Measurements from ENCODE around the gene PTPRD.

The PTPRD gene

DNA sequence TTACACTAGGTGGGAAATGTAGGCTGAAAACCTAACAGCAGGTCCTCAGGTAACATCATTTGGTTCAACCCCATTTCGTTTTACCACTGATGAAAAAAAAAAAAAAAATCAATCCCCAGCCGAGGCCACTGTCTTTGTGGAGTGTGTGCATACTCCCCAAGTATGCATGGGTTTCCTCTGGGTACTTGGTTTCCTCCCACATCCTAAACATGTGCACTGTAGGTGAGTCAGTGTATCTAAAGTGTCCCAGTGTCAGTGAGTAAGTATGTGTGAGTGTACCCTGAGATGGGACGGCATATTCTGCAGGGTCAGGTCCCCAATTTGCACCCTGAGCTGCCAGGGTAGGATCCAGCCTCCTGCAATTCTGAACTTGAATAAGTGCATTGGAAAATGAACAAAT is 1846.7 kb downstream of the PTPRD start:
- no peak for DNase-seq (ENCODE audit: low spot score)

DNA sequence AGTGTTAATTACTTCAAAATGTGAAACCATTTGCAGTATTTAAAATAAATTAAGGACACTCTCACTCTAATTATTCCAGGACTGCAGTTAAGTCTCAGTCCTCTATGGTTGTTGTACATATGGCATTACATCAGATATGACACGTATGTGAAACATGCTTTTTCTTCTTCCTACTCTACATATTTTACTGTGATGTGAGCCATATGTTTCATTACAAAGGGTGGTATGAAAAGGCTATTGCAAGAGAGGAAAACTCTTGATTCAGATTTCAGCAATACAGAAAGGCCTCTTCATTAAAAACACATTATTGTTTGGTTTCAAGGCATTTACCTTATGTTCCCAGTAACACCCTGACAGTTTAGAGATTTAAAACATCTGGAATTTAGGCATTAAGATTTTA is 1848.8 kb downstream of the PTPRD start:
- DNase-seq (ENCODE audit: low spot score): no peak

DNA sequence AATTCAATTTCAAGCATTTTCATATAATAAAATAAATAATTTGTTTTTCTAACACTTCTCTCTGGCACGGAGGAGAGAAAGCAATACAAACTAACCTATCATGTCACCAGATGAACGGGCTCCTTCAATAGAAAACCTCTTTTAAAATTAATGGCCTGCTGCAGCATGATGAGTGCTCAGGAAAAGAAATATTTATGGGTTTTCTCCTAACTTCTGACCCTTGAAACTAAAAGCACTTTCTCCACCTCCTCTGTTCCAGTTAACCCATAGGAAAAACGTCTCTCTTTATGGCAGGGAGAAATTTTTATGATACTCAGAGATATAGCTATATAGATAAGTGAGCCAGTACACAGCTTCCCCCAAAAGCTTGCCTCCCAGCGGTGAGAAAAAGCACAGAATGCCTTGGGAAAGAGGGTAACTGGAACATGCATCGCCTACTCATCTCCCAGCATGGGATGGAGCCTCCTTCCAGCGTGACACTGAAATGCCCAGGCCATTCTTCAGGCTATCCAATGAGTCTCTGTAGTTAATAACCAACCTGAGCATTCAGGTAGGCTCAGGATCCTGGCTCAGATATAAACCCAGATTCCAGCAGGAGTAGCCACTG is 1850.2 kb downstream of the PTPRD start:
- no peak for DNase-seq (ENCODE audit: low spot score)

DNA sequence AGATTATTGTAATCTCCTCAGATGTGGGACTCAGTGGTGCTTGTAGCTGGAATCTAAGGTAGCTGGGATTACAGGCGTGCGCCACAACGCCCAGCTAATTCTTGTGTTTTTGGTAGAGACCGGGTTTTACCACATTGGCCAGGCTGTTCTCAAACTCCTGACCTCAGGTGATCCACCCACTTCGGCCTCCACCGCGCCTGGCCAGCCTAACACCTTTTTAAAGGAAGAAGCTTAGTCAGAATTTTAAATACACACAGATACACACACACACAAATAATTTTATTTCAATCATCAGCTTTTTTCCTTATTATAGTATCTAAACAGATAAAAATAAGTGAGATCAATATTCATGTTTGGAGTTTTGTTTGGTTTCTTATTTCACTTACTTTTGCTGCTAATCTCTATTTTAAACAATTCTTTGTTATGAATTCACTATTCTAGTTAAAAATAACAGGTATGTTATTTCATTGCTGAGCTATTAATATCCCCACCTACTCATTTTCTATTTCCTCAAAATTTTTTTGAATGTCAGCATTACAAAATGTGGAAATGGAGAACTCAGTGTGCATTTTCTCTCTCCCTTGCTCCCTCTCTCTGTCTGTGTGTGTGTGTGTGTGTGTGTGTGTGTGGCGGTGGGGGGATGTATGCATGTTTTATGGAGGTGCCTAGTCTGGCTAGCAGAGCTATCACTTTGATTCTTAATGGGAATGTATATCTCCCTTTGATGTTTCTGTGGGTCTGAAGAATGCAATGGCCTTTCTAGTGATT is 1852.6 kb downstream of the PTPRD start:
- no peak for DNase-seq (ENCODE audit: low spot score)

DNA sequence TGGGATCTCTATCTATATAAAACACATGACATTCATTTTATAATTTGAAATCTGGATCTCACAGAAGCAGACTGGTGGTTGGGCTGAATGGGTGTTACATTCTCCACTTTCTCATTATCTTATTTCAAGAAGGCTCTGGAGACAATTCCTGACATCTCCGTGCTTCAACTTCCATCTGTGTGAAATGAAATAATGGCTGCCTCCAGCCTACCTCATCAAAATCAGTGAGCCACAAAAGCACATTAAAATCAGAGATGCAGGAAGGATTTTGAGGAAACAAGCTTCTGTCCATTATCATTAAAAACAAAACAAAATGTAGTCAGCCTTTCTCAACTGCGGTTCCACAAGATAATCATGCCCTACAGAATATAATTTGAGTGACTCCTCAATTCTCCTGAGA is 1854.9 kb downstream of the PTPRD start:
- no peak for DNase-seq (ENCODE audit: low spot score)

DNA sequence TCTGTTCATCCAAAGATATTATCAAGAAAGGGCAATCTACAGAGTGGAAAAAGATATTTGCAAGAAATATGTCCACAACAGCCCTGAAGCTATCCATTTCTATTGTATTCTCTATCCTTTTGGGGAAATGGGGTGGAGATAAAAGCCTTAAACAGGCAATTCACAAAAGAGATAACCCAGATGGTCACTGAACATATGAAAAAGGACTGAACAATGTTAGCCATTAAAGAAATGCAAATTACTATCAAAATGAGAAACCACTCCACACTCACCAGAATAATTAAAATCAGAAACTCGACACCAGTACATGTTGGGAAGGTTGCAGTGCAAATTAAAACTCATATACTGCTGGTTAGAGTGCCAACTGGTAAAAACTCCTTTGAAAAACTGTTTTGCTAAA is 1858.1 kb downstream of the PTPRD start:
- DNase-seq (ENCODE audit: low spot score): no peak

DNA sequence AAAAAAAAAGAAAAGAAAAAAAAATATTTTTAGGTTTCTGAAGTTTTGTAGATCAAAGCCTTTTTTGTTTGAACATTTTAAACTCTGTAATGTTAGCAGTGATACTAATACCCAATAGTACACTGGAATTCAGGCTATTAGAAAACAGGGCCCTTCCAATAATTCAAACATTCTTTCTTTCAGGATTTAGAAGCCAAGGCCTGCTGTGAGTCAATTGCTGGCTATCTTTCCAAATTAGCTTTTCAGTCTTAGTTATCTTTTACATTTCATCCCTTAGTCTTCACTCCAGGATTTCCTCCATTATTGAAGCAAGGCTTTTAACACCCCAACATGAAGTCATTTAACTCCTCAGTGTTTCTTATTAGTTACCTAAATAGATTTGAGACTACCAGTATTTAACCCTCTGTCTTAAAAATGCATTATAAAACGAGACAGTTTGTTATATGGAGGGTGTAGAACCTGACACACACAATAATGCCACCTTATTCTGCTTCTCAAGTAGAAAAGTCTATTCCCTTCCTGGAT is 1861.3 kb downstream of the PTPRD start:
- no peak for DNase-seq (ENCODE audit: low spot score)

DNA sequence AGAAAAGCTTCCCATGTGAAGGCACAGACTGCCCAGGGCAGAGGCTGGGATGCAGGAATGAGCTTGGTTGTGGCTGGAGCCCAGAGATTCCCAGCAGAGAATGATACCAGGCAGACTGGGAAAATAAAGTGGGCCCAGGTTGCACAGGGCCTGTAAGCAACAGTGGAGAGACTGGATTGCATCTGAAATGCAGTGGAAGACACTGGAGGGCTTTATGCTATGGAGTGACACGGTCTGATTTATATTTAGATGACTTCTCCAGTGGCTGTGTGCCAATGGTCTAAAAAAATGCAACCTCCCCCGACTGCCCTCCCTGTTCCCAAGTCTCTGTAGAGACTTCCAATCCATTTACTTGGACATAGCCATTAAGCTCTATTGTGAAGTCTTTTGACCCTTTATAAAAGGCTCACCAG is 1862.2 kb downstream of the PTPRD start:
- no peak for DNase-seq (ENCODE audit: low spot score)

DNA sequence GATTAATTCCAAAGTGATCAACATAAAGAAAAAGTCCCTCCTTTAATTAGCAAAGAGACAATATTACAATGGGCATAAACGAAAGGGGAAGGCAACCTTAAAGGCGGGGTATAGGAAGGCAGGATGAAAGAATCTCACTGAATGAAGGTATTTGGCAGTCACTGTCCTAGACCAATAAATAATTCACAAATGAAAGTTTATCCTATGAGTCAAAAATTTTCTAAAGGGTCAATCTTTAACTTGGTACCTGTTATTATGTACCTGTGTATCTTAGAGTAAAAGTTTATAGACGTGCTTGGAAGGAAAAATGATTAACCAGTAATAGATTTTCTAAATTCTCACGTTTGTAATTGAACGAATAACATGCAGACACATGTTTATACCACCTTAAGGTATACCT is 1867.5 kb downstream of the PTPRD start:
- no peak for DNase-seq (ENCODE audit: low spot score)

DNA sequence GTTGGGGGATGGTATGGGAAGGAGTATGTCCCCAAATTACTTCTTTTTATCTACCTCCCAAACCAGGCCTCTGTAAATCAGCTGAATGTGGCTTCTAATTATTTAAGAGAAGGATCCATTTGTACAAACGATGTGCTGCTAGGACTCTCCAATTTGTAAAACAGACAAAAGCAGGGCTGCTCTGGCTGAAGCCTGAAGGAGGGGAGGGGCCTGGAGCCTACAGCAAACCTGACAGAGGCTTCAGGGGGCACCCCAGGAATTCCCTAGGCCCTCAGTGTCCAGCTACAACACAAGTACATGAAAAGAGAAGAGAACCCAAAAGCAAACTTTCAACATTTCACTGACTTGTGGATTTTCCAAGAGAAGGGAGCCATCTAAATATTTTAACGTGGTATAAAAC is 1873.9 kb downstream of the PTPRD start:
- no peak for DNase-seq (ENCODE audit: low spot score)

DNA sequence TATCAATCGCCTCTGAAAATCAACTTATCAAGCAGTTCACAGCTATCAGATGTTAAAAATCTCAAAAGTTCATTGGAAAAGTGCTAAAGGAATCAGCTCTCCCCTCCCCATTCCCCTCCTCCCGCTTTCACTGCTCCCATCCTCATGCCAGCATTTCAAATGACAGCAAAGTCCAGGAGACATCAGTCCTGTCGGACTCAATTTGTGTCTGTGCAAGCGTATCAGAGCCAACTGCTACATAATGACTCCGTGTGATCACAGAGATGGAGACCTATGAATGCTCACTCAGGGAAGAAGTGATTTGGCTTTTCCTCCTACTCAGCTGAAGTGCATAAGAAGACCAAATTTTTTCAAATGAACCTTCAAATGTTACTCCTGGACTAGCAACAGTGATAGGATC is 1876.0 kb downstream of the PTPRD start:
- no peak for DNase-seq (ENCODE audit: low spot score)

DNA sequence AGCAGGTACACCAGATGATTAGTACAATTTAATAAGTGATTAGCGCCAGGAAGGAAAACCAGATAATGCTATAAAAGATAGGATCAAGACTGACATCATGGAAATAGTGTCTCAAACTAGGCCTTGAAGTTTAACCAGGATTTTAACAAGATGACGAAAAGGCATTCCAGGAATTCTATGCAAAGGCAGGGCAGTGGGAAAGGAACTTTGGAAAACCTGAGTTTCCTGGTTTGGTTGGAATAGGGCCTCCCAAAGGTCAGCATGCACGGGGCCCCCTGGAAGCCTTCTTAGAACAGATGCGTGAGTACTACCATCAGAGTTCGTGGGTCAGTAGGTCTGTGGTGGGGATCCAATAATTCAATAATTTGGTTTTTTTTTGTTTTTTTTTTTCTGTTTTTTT is 1878.0 kb downstream of the PTPRD start:
- no peak for DNase-seq (ENCODE audit: low spot score)

DNA sequence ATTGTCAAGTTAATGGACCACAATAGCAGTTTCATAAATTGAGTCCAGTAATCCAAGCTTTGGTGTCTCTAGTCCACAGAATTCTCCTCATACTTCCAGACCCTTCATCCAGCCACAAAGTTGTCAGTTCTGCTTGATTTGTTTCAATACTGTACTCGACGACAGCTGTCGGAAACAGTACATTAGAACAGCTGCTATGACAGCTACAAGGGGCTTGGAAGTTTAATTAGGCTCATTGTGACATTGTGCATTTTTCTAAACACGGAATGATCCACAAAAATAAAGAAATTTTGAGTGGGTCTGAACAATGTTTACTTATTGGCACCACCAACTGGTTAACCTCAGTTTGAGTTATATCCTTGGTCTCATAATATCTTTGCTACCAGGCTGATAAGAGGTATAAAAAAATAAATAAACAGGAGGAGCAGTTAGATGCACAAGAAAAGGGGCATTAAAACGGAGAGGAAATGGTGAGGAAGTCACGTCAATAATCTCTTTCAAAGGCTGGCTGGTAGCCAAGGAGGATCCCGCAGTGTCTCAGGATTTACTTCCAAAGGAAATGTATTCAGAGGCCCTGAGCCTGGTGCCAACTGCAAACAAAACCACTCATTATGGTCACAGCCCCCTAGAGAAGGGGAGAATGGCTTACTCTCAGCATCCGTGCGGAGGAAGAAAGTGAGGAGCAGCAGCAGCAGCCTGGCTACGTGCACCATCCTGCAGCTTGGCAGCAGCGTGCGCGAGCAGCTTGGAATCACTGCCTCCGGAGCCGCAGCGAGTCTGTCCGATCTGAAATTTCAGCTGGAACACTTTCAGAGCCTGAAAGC is 1879.5 kb downstream of the PTPRD start:
- DNase-seq (ENCODE audit: low spot score): no peak

DNA sequence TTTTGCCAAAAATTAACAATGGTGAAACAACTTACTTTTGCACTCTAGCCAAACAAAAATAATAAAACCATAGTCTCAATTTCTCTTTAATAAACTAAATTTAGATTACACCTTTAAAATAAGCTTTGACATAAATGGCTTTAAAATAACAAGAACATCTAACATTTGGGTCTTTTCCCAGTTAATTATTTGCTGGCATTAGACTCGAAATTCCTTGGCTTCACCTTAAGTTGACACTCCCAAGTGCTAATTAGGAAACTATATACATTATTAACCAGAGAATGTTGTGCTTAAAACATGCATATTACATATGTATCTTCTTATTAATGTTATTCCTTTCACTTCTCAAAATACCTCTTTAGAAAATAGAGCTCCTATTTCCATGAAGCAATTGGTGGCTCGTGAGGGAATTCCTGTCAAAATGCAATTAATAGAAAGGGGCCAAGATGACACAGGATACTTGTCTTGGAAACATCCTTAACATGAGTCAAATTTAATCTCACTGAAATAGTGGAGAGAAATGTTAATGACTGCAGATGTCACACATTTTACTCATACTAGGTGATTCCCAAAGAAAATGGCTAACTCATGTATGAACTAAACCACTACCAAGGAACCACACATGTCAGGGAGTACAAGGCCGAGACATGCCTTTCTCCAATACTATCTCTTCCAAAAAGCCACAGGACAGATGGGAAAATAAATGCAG is 1880.3 kb downstream of the PTPRD start:
- DNase-seq (ENCODE audit: low spot score): no peak

DNA sequence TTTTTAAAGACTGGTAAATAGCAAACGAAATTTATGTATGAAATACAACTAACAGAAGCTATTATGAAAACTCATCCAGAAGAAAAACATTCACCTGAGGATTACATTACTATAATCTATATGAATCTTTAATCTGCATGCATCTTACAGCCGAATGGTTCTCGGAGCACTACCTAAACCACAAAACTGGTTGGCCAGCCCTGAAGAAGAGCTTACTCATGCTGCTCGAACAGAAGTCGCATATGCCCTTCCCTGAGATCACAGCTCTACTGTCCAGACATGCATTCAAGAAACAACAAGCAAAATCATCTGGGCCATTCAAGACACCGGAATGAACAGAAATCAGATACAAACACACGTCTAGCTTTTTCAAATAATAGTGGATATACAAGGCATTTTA is 1882.2 kb downstream of the PTPRD start:
- no peak for DNase-seq (ENCODE audit: low spot score)

DNA sequence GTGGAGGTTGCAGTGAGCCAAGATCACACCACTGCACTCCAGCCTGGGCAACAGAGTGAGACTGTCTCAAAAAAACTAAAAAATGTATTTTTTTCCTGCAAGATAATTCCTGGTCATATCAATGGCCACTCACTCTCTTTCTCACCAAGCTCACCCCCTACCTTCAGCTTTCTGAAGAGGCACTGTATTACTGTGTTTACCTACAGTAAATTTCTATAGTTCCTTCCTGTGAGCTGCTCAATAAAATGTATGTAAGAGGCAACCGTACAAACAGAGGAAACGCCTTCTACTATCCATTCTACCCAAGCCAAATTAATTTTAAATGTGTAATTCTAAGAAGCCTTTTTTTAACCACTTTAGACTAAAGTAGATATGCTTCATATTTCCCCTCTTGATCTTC is 1883.9 kb downstream of the PTPRD start:
- DNase-seq (ENCODE audit: low spot score): no peak

DNA sequence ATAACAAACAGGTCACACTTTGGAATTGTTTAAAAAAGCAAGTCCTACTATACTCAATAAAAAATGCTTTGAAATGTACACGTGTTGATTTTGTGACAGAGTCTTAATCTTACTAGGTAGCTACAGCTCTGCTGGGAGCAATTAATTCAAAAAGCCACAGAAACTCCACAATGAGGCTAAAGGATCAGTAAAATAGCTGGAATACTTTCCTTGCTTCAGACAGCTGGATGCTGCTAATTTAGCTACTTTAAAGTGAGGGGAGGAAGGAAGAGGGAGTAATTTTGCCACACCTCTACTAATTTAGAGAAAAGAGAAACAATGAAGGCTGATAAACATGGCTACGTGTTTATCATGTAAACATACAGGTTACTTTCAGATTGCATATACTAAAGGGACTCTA is 1885.6 kb downstream of the PTPRD start:
- DNase-seq (ENCODE audit: low spot score): no peak

DNA sequence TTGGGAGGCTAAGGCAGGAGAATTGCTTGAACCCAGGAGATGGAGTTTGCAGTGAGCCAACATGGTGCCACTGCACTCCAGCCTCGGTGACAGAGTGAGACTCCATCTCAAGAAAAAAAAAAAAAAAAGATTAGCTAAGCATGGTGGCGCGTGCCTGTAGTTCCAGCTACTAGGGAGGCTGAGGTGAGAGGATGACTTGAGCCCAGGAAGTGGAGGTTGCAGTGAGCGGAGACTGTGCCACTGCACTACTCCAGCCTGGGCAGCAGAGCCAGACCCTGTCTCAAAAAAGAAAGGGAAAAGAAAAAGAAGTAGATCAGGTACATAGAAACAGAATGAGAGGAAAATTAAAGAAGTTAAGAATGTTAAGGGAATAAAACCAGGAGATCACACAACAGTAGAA is 1886.1 kb downstream of the PTPRD start:
- no peak for DNase-seq (ENCODE audit: low spot score)

DNA sequence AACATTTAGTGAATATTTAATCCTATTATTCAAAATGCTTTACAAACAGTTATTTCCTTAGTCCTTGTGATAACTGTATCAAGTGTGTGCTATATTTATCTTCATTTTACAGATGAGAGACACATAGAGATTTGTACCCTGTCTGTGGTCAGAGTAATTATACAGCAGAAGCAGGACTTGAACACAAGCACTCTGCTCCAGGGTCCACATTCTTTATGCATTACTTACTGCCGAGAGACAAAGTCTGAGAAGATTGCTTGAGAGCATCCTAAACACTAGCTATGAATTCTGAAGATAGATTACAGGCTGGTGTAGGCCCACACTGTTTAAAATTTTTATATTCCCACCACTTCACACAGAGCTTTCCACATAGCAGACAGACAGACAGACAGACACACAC is 1887.2 kb downstream of the PTPRD start:
- no peak for DNase-seq (ENCODE audit: low spot score)

DNA sequence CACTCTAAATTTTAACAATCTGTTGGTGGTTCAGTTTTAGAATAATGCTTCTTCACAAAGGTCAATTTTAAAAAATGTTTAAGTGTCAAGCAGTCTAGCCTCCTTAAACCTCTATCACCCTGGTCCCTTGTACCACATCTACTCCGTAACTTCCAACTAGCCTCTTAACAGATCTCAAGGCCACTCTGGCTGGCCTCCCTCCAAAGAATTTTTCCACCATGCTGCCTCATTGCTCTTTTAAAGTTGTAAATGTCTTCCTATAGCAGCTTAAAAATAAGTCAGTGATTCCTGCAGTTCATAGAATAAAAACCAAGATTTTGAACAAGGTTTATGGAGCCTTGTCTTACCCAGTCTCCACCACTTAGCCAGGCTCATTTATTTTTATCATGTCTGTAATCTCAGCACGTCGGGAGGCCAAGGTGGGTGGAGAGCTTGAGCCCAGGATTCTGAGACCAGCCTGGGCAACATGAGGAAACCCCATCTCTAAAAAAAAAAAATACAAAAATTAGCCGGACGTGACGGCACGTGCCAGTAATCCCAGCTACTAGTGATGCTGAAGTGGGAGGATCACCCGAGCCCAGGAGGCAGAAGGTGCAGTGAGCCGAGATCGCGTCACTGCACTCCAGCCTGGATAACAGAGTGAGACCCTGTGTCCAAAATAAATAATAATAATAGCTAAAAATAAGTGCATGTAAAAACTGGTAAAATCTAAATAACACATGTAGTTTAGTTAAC is 1888.4 kb downstream of the PTPRD start:
- no peak for DNase-seq (ENCODE audit: low spot score)

DNA sequence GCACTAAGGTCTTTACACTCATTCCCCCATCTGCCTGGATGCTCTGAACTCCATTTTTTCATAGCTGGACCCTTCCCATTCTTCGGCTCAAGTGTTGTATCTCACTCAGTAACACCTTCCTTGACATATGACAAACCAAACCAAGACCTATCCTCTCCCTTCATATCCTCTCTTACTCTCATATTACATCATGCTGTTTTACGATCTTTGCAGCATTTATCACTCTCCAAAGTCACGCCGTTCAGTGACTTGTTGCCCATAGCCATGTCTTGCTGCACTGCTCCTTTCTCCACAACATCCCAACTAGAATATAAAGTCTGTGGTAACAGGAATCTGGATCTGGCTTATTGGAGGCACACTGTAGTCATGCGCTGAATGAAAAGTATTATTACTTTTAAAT is 1889.6 kb downstream of the PTPRD start:
- no peak for DNase-seq (ENCODE audit: low spot score)
